ENCODE results near the gene PITX2. TPM values are rescaled to one million over a fixed set of nuclear protein-coding genes. Genes with fewer than 3 reads are reported as not detected.
A peak's percentile ranks its signal among the peaks of the same experiment; 100 is the strongest.

Gene PITX2
- total RNA-seq, 5 donors from 2014 or later (not counting 1 experiment from before 2014, with no cell fraction given): not detected

DNA sequence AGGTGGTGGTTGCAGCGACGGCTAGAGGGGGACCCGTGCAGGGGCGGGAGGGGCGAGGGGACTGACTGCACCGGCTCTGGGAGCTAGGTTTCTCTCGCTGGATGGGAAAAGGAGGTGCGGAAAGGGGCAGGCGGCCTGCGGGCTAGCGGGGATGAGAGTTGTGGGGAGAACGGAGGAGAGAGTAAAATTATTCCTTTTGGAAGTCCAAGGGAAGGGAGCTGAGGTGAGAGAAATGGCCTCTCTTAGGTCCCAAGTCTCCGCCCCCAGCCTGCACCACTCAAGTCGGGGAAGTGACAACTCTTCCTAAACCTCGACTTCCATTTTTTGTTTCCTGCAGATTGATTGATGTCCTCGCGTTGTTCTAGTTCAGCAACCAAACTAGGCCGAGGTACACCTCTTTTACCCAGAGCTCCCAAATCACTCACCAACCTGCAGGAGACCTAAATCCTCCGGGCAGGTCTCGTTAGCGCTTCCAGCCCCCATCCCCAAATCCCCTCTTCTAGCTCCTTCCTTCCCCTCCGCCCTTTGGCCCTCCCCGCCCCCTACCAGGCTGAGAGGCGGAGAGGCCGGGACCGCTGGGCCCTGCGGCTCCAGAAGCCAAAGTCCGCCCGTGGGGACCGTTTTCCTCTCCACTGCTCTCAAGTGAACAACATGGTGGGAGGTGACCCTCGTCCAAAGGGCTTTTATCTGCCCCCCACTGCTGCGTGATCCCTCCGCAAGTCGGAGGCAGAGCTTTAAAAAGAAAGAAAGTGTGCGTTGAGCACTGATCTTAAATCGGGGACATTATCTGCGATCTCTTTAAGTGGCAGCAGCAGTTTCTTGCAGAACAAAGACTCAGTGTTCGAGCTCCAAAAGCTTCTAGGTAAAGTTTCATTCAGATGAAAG is 7.3 kb downstream of the PITX2 start:
- ChIA-PET POLR2A (no interaction called here), CTCF (interaction anchor here in 1 of 2 donors (0.6 kb wide), 2 partner anchors 24 to 29 kb away, joined by 3 read pairs; no protein-coding TSS in a partner anchor)
- H3K4me3 ChIP-seq (ENCODE audit: control insufficient read depth in 1 of 2, extremely low read depth in 1 of 2, low read length in 1 of 2): peak overlapping the region in 1 of 2 donors; percentile 38
- Mint-ChIP-seq H3K36me3 (no peaks in the 10 kb centered on the region), H3K4me1 (peaks cover 24 to 35% (median 34%) of the 10 kb centered on the region in 3 donors), H3K9me3 (peaks cover 0 to 5% (median 0%) of the 10 kb centered on the region in 3 donors), H3K27ac (no peak overlapping the region), H3K27me3 (peaks cover 72 to 86% of the 10 kb centered on the region in 2 donors), H3K4me3 (peak overlapping the region in 1 of 3 donors; percentile 16)
- H3K27me3 ChIP-seq (replicated peaks in 1 of 2; ENCODE audit: control insufficient read depth in 2 of 2, extremely low read depth in 1 of 2, insufficient read depth in 2 of 2, low read length in 1 of 2): peaks cover 22 to 73% of the 10 kb centered on the region in 2 experiments
- WGBS (ENCODE audit: insufficient coverage): 10% methylated on average over 28 of the region's 38 CpGs
- H3K4me1 ChIP-seq (ENCODE audit: control insufficient read depth in 1 of 2, extremely low read depth in 1 of 2, insufficient read depth in 2 of 2, low read length in 2 of 2): peaks cover 0 to 23% of the 10 kb centered on the region in 2 experiments
- no peaks in the 10 kb centered on the region for H3K9me3 ChIP-seq
- no peak overlapping the region for H3K27ac ChIP-seq (ENCODE audit: low read length)
- DNase-seq (no peak), ATAC-seq (replicated peaks in 1 of 4) (no peak)
- H3K36me3 ChIP-seq (ENCODE audit: control insufficient read depth in 2 of 2, extremely low read depth in 1 of 2, insufficient read depth in 1 of 2, low read length in 1 of 2): no peaks in the 10 kb centered on the region

DNA sequence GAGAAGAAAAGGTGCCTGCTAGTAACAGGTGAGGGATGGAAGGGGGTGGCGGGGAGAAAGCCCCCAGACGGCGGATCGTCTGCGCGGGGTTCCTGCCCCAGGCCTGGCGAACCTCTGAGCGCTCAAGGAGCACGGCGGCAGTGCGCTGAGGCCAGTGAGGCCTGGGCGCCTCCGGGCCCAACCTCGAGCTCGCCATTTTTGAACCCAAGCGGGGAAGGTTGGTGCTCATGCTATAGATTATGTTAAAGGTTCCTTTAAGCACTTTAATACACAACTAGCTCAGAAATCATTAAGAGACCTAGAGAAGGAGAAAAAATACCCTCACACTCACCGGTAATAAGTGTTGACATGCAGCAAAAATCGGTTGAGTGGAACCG is 7.9 kb downstream of the PITX2 start:
- H3K4me1 Mint-ChIP-seq: peaks cover 21 to 30% (median 28%) of the 10 kb centered on the region in 3 donors
- Histone ChIP-seq H3K27ac (ENCODE audit: low read length) (no peak overlapping the region), H3K4me1 (ENCODE audit: control insufficient read depth in 1 of 2, extremely low read depth in 1 of 2, insufficient read depth in 2 of 2, low read length in 2 of 2) (peaks cover 0 to 21% of the 10 kb centered on the region in 2 experiments), H3K27me3 (replicated peaks in 1 of 2; ENCODE audit: control insufficient read depth in 2 of 2, extremely low read depth in 1 of 2, insufficient read depth in 2 of 2, low read length in 1 of 2) (peaks cover 20 to 77% of the 10 kb centered on the region in 2 experiments), H3K4me3 (ENCODE audit: control insufficient read depth in 1 of 2, extremely low read depth in 1 of 2, low read length in 1 of 2) (no peak overlapping the region), H3K9me3 (no peaks in the 10 kb centered on the region), H3K36me3 (ENCODE audit: control insufficient read depth in 2 of 2, extremely low read depth in 1 of 2, insufficient read depth in 1 of 2, low read length in 1 of 2) (no peaks in the 10 kb centered on the region)
- H3K27me3 Mint-ChIP-seq: peaks cover 69 to 85% of the 10 kb centered on the region in 2 donors
- ATAC-seq (replicated peaks in 1 of 4) (no peak), DNase-seq (no peak)
- peaks cover 0 to 5% (median 0%) of the 10 kb centered on the region in 3 donors for H3K9me3 Mint-ChIP-seq
- no peaks in the 10 kb centered on the region for H3K36me3 Mint-ChIP-seq
- H3K4me3 Mint-ChIP-seq: no peak overlapping the region
- ChIA-PET POLR2A (no interaction called here), CTCF (no interaction called here)
- no peak overlapping the region for H3K27ac Mint-ChIP-seq
- WGBS (ENCODE audit: insufficient coverage): 21% methylated on average over 8 of the region's 19 CpGs

DNA sequence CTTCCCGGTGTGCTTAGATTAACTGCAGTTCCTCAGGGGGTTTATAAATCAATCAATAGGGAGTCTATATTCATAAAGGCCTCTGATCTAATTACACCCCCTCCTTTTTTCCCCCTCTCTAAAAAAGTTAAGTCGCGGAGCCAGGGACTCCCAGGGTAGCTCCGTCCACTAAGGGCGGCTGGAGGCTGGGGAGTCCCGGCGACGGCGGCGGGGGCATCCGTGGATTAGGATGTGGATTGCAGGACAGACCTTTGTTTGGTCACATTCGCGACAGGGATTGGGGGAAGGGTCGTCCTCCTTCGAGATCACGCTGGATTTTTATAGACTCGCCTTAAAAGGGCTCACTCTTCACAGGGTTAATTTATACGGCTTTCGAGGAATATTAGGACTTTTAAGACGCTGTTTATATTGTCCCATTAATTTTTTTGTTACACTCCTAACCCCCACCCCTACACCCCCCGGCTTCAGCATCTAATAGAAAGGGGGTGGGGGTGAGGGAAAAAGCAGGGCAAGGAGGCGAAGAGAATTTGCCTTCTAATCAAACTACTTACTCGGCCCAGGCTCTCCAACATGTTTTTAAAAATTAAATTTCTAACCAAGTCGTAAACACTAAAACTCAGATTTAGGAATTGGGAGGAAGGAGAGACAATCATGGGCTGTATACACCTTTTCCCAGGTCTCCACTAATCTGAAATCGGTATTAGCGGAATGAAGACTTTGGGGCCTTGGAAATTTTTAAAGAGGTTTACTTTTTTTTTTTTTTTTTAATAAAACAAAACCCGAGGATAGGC is 8.5 kb downstream of the PITX2 start:
- H3K4me3 Mint-ChIP-seq: no peak overlapping the region
- Histone ChIP-seq H3K27ac (ENCODE audit: low read length) (no peak overlapping the region), H3K4me3 (ENCODE audit: control insufficient read depth in 1 of 2, extremely low read depth in 1 of 2, low read length in 1 of 2) (no peak overlapping the region), H3K9me3 (no peaks in the 10 kb centered on the region), H3K36me3 (ENCODE audit: control insufficient read depth in 2 of 2, extremely low read depth in 1 of 2, insufficient read depth in 1 of 2, low read length in 1 of 2) (no peaks in the 10 kb centered on the region), H3K4me1 (ENCODE audit: control insufficient read depth in 1 of 2, extremely low read depth in 1 of 2, insufficient read depth in 2 of 2, low read length in 2 of 2) (peaks cover 0 to 21% of the 10 kb centered on the region in 2 experiments), H3K27me3 (replicated peaks in 1 of 2; ENCODE audit: control insufficient read depth in 2 of 2, extremely low read depth in 1 of 2, insufficient read depth in 2 of 2, low read length in 1 of 2) (peaks cover 22 to 74% of the 10 kb centered on the region in 2 experiments)
- WGBS (ENCODE audit: insufficient coverage): 20% methylated on average over 11 of the region's 27 CpGs
- H3K36me3 Mint-ChIP-seq: no peaks in the 10 kb centered on the region
- peaks cover 68 to 84% of the 10 kb centered on the region in 2 donors for H3K27me3 Mint-ChIP-seq
- peaks cover 17 to 26% (median 22%) of the 10 kb centered on the region in 3 donors for H3K4me1 Mint-ChIP-seq
- ChIA-PET POLR2A (no interaction called here), CTCF (no interaction called here)
- H3K9me3 Mint-ChIP-seq: peaks cover 0 to 5% (median 0%) of the 10 kb centered on the region in 3 donors
- H3K27ac Mint-ChIP-seq: no peak overlapping the region
- DNase-seq (no peak), ATAC-seq (replicated peaks in 1 of 4) (no peak)

DNA sequence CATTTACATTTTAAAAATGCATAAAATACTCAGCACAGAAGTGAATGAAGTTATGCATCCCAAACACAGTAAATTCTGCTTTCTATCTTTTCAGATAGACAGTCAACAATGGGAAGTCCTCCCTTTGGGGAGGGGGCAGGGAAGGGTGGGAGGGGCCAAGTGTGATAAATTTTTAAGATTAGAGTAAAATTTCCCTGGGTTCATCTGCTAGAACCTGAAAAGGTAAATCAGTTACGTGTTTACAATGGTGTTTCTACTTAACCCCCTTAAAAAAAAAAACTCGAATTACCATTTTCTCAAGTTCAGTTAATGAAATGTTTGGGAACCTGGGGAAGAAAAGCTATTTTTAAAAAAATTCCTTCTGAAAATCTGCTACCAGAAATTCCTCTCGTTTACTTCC is 9.1 kb downstream of the PITX2 start:
- Histone ChIP-seq H3K27me3 (replicated peaks in 1 of 2; ENCODE audit: control insufficient read depth in 2 of 2, extremely low read depth in 1 of 2, insufficient read depth in 2 of 2, low read length in 1 of 2) (peaks cover 26 to 71% of the 10 kb centered on the region in 2 experiments), H3K36me3 (ENCODE audit: control insufficient read depth in 2 of 2, extremely low read depth in 1 of 2, insufficient read depth in 1 of 2, low read length in 1 of 2) (no peaks in the 10 kb centered on the region), H3K4me1 (ENCODE audit: control insufficient read depth in 1 of 2, extremely low read depth in 1 of 2, insufficient read depth in 2 of 2, low read length in 2 of 2) (peaks cover 0 to 21% of the 10 kb centered on the region in 2 experiments), H3K4me3 (ENCODE audit: control insufficient read depth in 1 of 2, extremely low read depth in 1 of 2, low read length in 1 of 2) (no peak overlapping the region), H3K9me3 (no peaks in the 10 kb centered on the region), H3K27ac (ENCODE audit: low read length) (no peak overlapping the region)
- no peak overlapping the region for H3K27ac Mint-ChIP-seq
- H3K36me3 Mint-ChIP-seq: no peaks in the 10 kb centered on the region
- no peak overlapping the region for H3K4me3 Mint-ChIP-seq
- ATAC-seq (replicated peaks in 1 of 4) (no peak), DNase-seq (no peak)
- peaks cover 68 to 84% of the 10 kb centered on the region in 2 donors for H3K27me3 Mint-ChIP-seq
- POLR2A ChIA-PET: no interaction called here
- no CpG with 5 or more reads among the region's 3 CpGs for WGBS (ENCODE audit: insufficient coverage)
- CTCF ChIA-PET: no interaction called here
- H3K4me1 Mint-ChIP-seq: peaks cover 16 to 22% (median 17%) of the 10 kb centered on the region in 3 donors
- H3K9me3 Mint-ChIP-seq: peaks cover 0 to 5% (median 0%) of the 10 kb centered on the region in 3 donors

DNA sequence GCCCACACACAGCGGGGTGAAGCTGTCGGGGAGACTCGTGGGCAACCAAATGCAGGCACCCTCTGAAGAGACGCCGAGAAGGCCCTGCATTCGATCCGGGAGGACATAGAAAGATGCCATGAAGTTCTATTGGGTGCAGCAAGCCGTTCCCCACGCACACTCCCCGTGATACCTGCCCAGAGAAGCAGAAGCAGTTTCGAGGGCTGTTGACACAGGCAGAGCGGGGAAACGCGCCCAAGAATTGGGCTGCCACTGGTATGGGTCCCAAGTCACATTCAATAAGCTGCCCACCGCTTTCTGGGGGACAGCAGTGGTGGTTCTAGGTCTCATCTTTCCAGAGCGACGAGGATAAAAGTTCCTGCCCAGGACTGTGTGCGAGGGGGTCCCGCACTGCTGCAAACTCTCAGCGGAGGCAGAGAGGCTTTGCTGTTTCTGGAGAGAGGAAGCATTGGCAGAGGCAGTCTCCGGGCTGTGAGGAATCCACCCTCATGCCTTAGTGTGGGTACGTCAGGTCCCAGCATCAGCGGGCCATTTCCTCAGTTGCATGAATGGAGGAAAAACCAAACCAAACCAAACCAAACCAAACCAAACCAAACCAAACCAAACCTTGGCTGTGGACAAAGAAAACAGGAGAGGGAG is 10.1 kb downstream of the PITX2 start:
- ChIA-PET POLR2A (no interaction called here), CTCF (no interaction called here)
- H3K27ac ChIP-seq (ENCODE audit: low read length): no peak overlapping the region
- H3K4me3 ChIP-seq (ENCODE audit: control insufficient read depth in 1 of 2, extremely low read depth in 1 of 2, low read length in 1 of 2): no peak overlapping the region
- H3K27me3 ChIP-seq (replicated peaks in 1 of 2; ENCODE audit: control insufficient read depth in 2 of 2, extremely low read depth in 1 of 2, insufficient read depth in 2 of 2, low read length in 1 of 2): peaks cover 30 to 61% of the 10 kb centered on the region in 2 experiments
- Mint-ChIP-seq H3K27ac (no peak overlapping the region), H3K9me3 (no peaks in the 10 kb centered on the region), H3K36me3 (no peaks in the 10 kb centered on the region), H3K4me3 (no peak overlapping the region), H3K4me1 (peaks cover 6 to 13% (median 10%) of the 10 kb centered on the region in 3 donors), H3K27me3 (peaks cover 68 to 82% of the 10 kb centered on the region in 2 donors)
- 17% methylated on average over 19 of the region's 23 CpGs for WGBS (ENCODE audit: insufficient coverage)
- DNase-seq: no peak
- H3K9me3 ChIP-seq: no peaks in the 10 kb centered on the region
- no peaks in the 10 kb centered on the region for H3K36me3 ChIP-seq (ENCODE audit: control insufficient read depth in 2 of 2, extremely low read depth in 1 of 2, insufficient read depth in 1 of 2, low read length in 1 of 2)
- ATAC-seq (replicated peaks in 1 of 4): no peak
- peaks cover 0 to 12% of the 10 kb centered on the region in 2 experiments for H3K4me1 ChIP-seq (ENCODE audit: control insufficient read depth in 1 of 2, extremely low read depth in 1 of 2, insufficient read depth in 2 of 2, low read length in 2 of 2)

DNA sequence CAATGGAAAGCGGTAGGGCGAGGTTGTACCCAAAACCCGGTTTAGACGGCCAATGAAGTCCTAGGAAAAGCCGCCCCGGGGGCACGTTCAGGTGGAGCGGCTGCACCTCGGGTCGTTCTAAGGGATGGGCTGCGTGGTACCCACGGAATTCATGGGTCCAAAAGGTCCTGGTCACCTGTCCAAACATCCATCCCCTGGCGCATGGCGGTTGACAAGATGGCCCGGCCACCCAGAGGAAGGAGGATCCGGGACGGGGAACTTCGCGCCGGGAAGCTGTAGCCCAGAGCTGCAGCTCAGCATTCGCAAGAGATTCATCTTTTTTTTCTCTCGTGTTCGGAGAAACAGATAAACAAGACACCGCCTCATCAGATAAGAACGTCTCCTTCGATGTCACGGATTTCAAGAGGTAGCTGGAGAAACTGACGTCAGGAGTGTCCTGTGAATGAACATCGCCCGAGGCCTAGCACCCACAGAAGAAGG is 10.9 kb downstream of the PITX2 start:
- WGBS (ENCODE audit: insufficient coverage): 14% methylated on average over 26 of the region's 30 CpGs
- H3K27ac Mint-ChIP-seq: no peak overlapping the region
- CTCF ChIA-PET: no interaction called here

More for the DNA sequence above, 10.9 kb downstream of the PITX2 start:
- no peaks in the 10 kb centered on the region for H3K36me3 Mint-ChIP-seq
- no peaks in the 10 kb centered on the region for H3K9me3 Mint-ChIP-seq
- H3K4me1 Mint-ChIP-seq: peaks cover 6 to 13% (median 10%) of the 10 kb centered on the region in 3 donors
- H3K27ac ChIP-seq (ENCODE audit: low read length): no peak overlapping the region
- no peak for DNase-seq
- H3K27me3 ChIP-seq (replicated peaks in 1 of 2; ENCODE audit: control insufficient read depth in 2 of 2, extremely low read depth in 1 of 2, insufficient read depth in 2 of 2, low read length in 1 of 2): peaks cover 27 to 61% of the 10 kb centered on the region in 2 experiments
- H3K4me1 ChIP-seq (ENCODE audit: control insufficient read depth in 1 of 2, extremely low read depth in 1 of 2, insufficient read depth in 2 of 2, low read length in 2 of 2): peaks cover 0 to 12% of the 10 kb centered on the region in 2 experiments
- POLR2A ChIA-PET: no interaction called here
- no peak overlapping the region for H3K4me3 Mint-ChIP-seq
- no peak for ATAC-seq (replicated peaks in 1 of 4)
- no peaks in the 10 kb centered on the region for H3K9me3 ChIP-seq
- peak overlapping the region in 1 of 2 donors; percentile 10 for H3K4me3 ChIP-seq (ENCODE audit: control insufficient read depth in 1 of 2, extremely low read depth in 1 of 2, low read length in 1 of 2)
- no peaks in the 10 kb centered on the region for H3K36me3 ChIP-seq (ENCODE audit: control insufficient read depth in 2 of 2, extremely low read depth in 1 of 2, insufficient read depth in 1 of 2, low read length in 1 of 2)
- H3K27me3 Mint-ChIP-seq: peaks cover 62 to 78% of the 10 kb centered on the region in 2 donors
